Measurements from ENCODE around the gene POLR2J. TPM values are rescaled to one million over a fixed set of nuclear protein-coding genes. Genes with fewer than 3 reads are reported as not detected.

The POLR2J gene
- total RNA-seq, 4 donors from 2014 or later = 16.8 to 36.0 (median 22.5) TPM

Other genes with a start within 250 kb of the POLR2J start
- gene SH2B2, start 192.1 kb downstream of the POLR2J start, total RNA-seq = 1 to 10 TPM in 3 of 4 donors, under 1 TPM in 1; 0.47 to 7.3 (median 2.2) TPM
- gene SPDYE6, start 122.5 kb downstream of the POLR2J start, total RNA-seq = not detected
- 10 to 100 TPM; 12.5 to 24.6 (median 16.5) TPM for gene PRKRIP1, start 82.6 kb downstream of the POLR2J start, total RNA-seq
- gene ORAI2, start 45.3 kb downstream of the POLR2J start, total RNA-seq = 1 to 10 TPM in 3 of 4 donors, under 1 TPM in 1; 0.30 to 9.1 (median 5.1) TPM
- gene ALKBH4, start 14.1 kb downstream of the POLR2J start, total RNA-seq = 10 to 100 TPM in 3 of 4 donors, 1 to 10 TPM in 1; 7.3 to 31.7 (median 13.3) TPM
- gene LRWD1, start 13.9 kb downstream of the POLR2J start, total RNA-seq = 10 to 100 TPM in 2 of 4 donors, 1 to 10 TPM in 2; 5.8 to 16.9 (median 11.2) TPM
- gene RASA4B, start 38.9 kb upstream of the POLR2J start, total RNA-seq = 1 to 10 TPM in 3 of 4 donors, under 1 TPM in 1; 0.97 to 4.2 (median 1.9) TPM
- gene UPK3BL2, start 64.8 kb upstream of the POLR2J start, total RNA-seq = 100 to 1,000 TPM in 1 of 4 donors, 10 to 100 TPM in 2, 1 to 10 TPM in 1; 8.6 to 158 (median 16.9) TPM
- not detected for gene SPDYE2, start 72.3 kb upstream of the POLR2J start, total RNA-seq
- 10 to 100 TPM; 10.8 to 20.4 (median 13.7) TPM for gene POLR2J3, start 93.7 kb upstream of the POLR2J start, total RNA-seq
- 10 to 100 TPM in 2 of 4 donors, 1 to 10 TPM in 2; 2.3 to 19.3 (median 11.7) TPM for gene RASA4, start 137.8 kb upstream of the POLR2J start, total RNA-seq
- gene UPK3BL1, start 163.9 kb upstream of the POLR2J start, total RNA-seq = 100 to 1,000 TPM in 3 of 4 donors, 10 to 100 TPM in 1; 88.5 to 813 (median 160) TPM
- gene SPDYE2B, start 171.4 kb upstream of the POLR2J start, total RNA-seq = not detected
- 1 to 10 TPM in 3 of 4 donors, not detected in 1; 1.5 to 6.7 (median 2.1) TPM for gene POLR2J2, start 192.7 kb upstream of the POLR2J start, total RNA-seq